NCI-H128 (cell line): ENCODE results near the gene ACCSL.

Experiments
- DNase-seq: peaks from one replicate; lab custom pipeline; 2025; ENCODE audit not compliant: unreplicated experiment; lab: John Stamatoyannopoulos, UW

ACCSL gene

GRCh38 chr11:44018127-44018521 is 29.7 kb upstream of the ACCSL start:
- DNase-seq: no peak

GRCh38 chr11:44018829-44019228 is 29.0 kb upstream of the ACCSL start:
- no peak for DNase-seq

GRCh38 chr11:44024977-44025376 is 22.8 kb upstream of the ACCSL start:
- no peak for DNase-seq

- DNase-seq: no peak
Measured at GRCh38 chr11:44025727-44026126, 22.1 kb upstream of the ACCSL start.

- DNase-seq: no peak
Measured at GRCh38 chr11:44028401-44028800, 19.4 kb upstream of the ACCSL start.

GRCh38 chr11:44028816-44029506 is 18.8 kb upstream of the ACCSL start:
- no peak for DNase-seq

- no peak for DNase-seq
Measured at GRCh38 chr11:44029507-44029845, 18.3 kb upstream of the ACCSL start.

GRCh38 chr11:44029977-44030911 is 17.5 kb upstream of the ACCSL start:
- no peak for DNase-seq

GRCh38 chr11:44030996-44031395 is 16.8 kb upstream of the ACCSL start:
- DNase-seq: no peak

GRCh38 chr11:44031549-44031948 is 16.2 kb upstream of the ACCSL start:
- DNase-seq: no peak

- DNase-seq: no peak
Measured at GRCh38 chr11:44032299-44033085, 15.3 kb upstream of the ACCSL start.

GRCh38 chr11:44033411-44033850 is 14.3 kb upstream of the ACCSL start:
- DNase-seq: no peak

GRCh38 chr11:44033856-44034255 is 13.9 kb upstream of the ACCSL start:
- DNase-seq: no peak

GRCh38 chr11:44034639-44035038 is 13.1 kb upstream of the ACCSL start:
- DNase-seq: no peak

- peak; percentile 26 for DNase-seq
Measured at GRCh38 chr11:44036811-44037657, 10.7 kb upstream of the ACCSL start.

- DNase-seq: no peak
Measured at GRCh38 chr11:44037658-44037998, 10.2 kb upstream of the ACCSL start.

GRCh38 chr11:44043157-44043556 is 4.6 kb upstream of the ACCSL start:
- DNase-seq: no peak

- DNase-seq: no peak
Measured at GRCh38 chr11:44046182-44046581, 1.6 kb upstream of the ACCSL start.

- no peak for DNase-seq
Measured at GRCh38 chr11:44047298-44047697, 483 bp upstream of the ACCSL start.

GRCh38 chr11:44049832-44050231 is 2.1 kb downstream of the ACCSL start:
- no peak for DNase-seq

GRCh38 chr11:44051171-44051570 is 3.4 kb downstream of the ACCSL start:
- no peak for DNase-seq
